HepG2 (cell line): ENCODE results near the gene LRP10. TPM values are rescaled to one million over a fixed set of nuclear protein-coding genes. Genes with fewer than 3 reads are reported as not detected.

Experiments used
- ATAC-seq: fragments of 200-7000 bp; cut with Tn5 transposase; 3 replicates; pipeline ENCODE4 v1.9.1; 2020; ENCODE audit warnings: mild to moderate bottlenecking, moderate library complexity
- BruUV-seq: library from RNA; stranded (reverse); fragments of 400-500 nt; replicated peaks from 2 replicates; lab custom pipeline; 2021; lab: Mats Ljungman, UMichigan
- CTCF ChIA-PET: fragments of 300-600 bp; formaldehyde crosslinking; extraction: SDS; loops from one replicate; lab custom pipeline; 2021; ENCODE audit warnings: low total read pairs, inconsistent platforms, low intra/inter-chr PET ratio; lab: Yijun Ruan, JAX
- POLR2A ChIA-PET: fragments of 350-600 bp; sonication (Branson Sonifier 250); formaldehyde crosslinking; loops from one replicate; lab custom pipeline; 2020; ENCODE audit warnings: antibody characterized with exemption, inconsistent platforms; lab: Yijun Ruan, JAX
- DNase-seq: peaks from one replicate; pipeline ENCODE4 v3.0.0-alpha.2; 2015; ENCODE audit warnings: low spot score
- FAIRE-seq: peaks from 3 replicates; lab custom pipeline; 2011; peaks lifted over from hg19 to GRCh38; lab: Jason Lieb, UNC
- H2AFZ ChIP-seq: one replicate; pipeline ENCODE4 v1.6.1; 2011; ENCODE audit warnings: low read length, inconsistent platforms
- H3K27ac ChIP-seq: fragments of 300-600 bp; 3 replicates; pipeline ENCODE4 v1.8.0; 2011; ENCODE audit warnings: mixed run types, mild to moderate bottlenecking, mixed read lengths, low read length, inconsistent platforms; ENCODE audit not compliant: insufficient read depth; ENCODE audit errors: extremely low read length
- H3K27me3 ChIP-seq, 2 experiments: fragments of 200-600 bp in 1 of 2; 2 replicates in 1 of 2; 3 replicates in 1 of 2; pipeline versions ENCODE4 v1.6.0 to v1.8.0; 2011; ENCODE audit warnings: low read length in 2 of 2, mild to moderate bottlenecking in 2 of 2, moderate library complexity in 2 of 2, inconsistent platforms in 1 of 2; ENCODE audit not compliant: insufficient read depth in 2 of 2, control insufficient read depth in 1 of 2
- H3K36me3 ChIP-seq, 2 experiments: fragments of 200-600 bp in 1 of 2; replicated peaks in 1 of 2; 2 replicates in 1 of 2; 3 replicates in 1 of 2; pipeline versions ENCODE4 v1.5.1 to v1.8.0; 2011; ENCODE audit warnings: low read length in 2 of 2, inconsistent platforms in 1 of 2; ENCODE audit not compliant: insufficient read depth in 2 of 2, control insufficient read depth in 1 of 2
- H3K4me1 ChIP-seq: 2 replicates; pipeline ENCODE4 v1.5.1; 2012; ENCODE audit warnings: low read length, inconsistent platforms; ENCODE audit not compliant: insufficient read depth
- H3K4me2 ChIP-seq: 2 replicates; pipeline ENCODE4 v1.6.0; 2011; ENCODE audit warnings: low read depth, low read length, inconsistent platforms
- H3K4me3 ChIP-seq, 3 experiments: fragments of 200-600 bp in 1 of 3; sonication (generic), shearing (Covaris generic) in 1 of 3; replicated peaks in 1 of 3; 2 replicates each; pipeline ENCODE4 v1.5.1; 2011 to 2016; ENCODE audit warnings: low read length in 3 of 3, inconsistent platforms in 2 of 3, low read depth in 2 of 3, mild to moderate bottlenecking in 2 of 3, control low read depth in 1 of 3, mixed read lengths in 1 of 3; ENCODE audit not compliant: insufficient read depth in 1 of 3
- H3K79me2 ChIP-seq: one replicate; pipeline ENCODE4 v1.6.1; 2011; ENCODE audit warnings: low read length, inconsistent platforms; ENCODE audit not compliant: insufficient read depth
- H3K9ac ChIP-seq: 2 replicates; pipeline ENCODE4 v1.6.0; 2011; ENCODE audit warnings: mild to moderate bottlenecking, low read depth, low read length, inconsistent platforms; ENCODE audit not compliant: insufficient read depth
- H3K9me3 ChIP-seq: 2 replicates; pipeline ENCODE4 v1.5.1; 2012; ENCODE audit warnings: mild to moderate bottlenecking, low read length
- H4K20me1 ChIP-seq: 2 replicates; pipeline ENCODE4 v1.6.0; 2011; ENCODE audit warnings: inconsistent platforms, mild to moderate bottlenecking, low read length, moderate library complexity; ENCODE audit not compliant: insufficient read depth
- EZH2 ChIP-seq: conservative IDR thresholded peaks from 2 replicates; pipeline ENCODE4 v1.6.1; 2012; ENCODE audit warnings: mild to moderate bottlenecking, low read depth, low read length, moderate library complexity
- HNRNPL ChIP-seq: fragments of 200-400 bp; formaldehyde crosslinking; IDR thresholded peaks from 2 replicates; pipeline ENCODE4 v1.6.1; 2017; ENCODE audit warnings: mild to moderate bottlenecking, low read depth, low read length
- SAFB2 ChIP-seq: sonication (generic); formaldehyde crosslinking; IDR thresholded peaks from 2 replicates; pipeline ENCODE4 v1.5.1; 2020; ENCODE audit warnings: missing genetic modification reagents, low read depth, mild to moderate bottlenecking, borderline replicate concordance
- ZNF552 ChIP-seq: sonication (generic); formaldehyde crosslinking; IDR thresholded peaks from 2 replicates; pipeline ENCODE4 v1.9.0; 2022; ENCODE audit warnings: missing genetic modification reagents, mild to moderate bottlenecking, borderline replicate concordance
- ZNF776 ChIP-seq: sonication (generic); formaldehyde crosslinking; IDR thresholded peaks from 2 replicates; pipeline ENCODE4 v1.4.0; 2020; ENCODE audit warnings: mild to moderate bottlenecking, missing genetic modification reagents
- ZNF777 ChIP-seq: sonication (generic); formaldehyde crosslinking; IDR thresholded peaks from 2 replicates; pipeline ENCODE4 v1.4.0; 2020; ENCODE audit warnings: missing genetic modification reagents
- WGBS: methylation state at CpG from one replicate; pipeline ENCODE4 v1.1.6; 2017; ENCODE audit warnings: low lambda C conversion rate; 5-methylcytosine and 5-hydroxymethylcytosine counted together
- in situ Hi-C: cut with HindIII; loops from 2 replicates; pipeline ENCODE4 v1.10.0; 2017; ENCODE audit warnings: low pct_unique_long_range_greater_than_20kb; ENCODE audit not compliant: extremely low pct_ligation_motif_present
- intact Hi-C: fragments of 100-400 bp; cut with micrococcal nuclease; formaldehyde crosslinking; loops from one replicate; pipeline ENCODE4 v1.10.0; 2022; ENCODE audit not compliant: unreplicated experiment
- polyA plus RNA-seq, 8 experiments: library from polyadenylated mRNA; depleted of rRNA in 3 of 8; stranded (reverse) in 7 of 8; unstranded in 1 of 8; fragments of >200 nt; fragmentation: Illumina TruSeq in 4 of 8; extraction: Trizol in 4 of 8; gene quantifications; 2 replicates each; pipeline versions ENCODE4 v1.2.1 to v1.2.3, GENCODE V29; 2011 to 2016; ENCODE audit warnings: low read depth in 4 of 8, missing spikeins in 1 of 8, mixed read lengths in 1 of 8; ENCODE audit not compliant: insufficient read depth in 1 of 8
- total RNA-seq, 5 experiments: library from RNA; depleted of rRNA; stranded (reverse); fragments of >200 nt; fragmentation: Illumina TruSeq; extraction: Trizol; gene quantifications; 2 replicates each; pipeline ENCODE4 v1.2.3, GENCODE V29; 2016; ENCODE audit warnings: low read depth in 1 of 5
- TF ChIP-seq, protein P1 (sequence below): sonication (generic); formaldehyde crosslinking; IDR thresholded peaks from 2 replicates; pipeline ENCODE4 v1.5.1; 2020; ENCODE audit warnings: mild to moderate bottlenecking, missing genetic modification reagents, moderate library complexity
- TF ChIP-seq, protein P2 (sequence below): sonication (generic); formaldehyde crosslinking; IDR thresholded peaks from one replicate; pipeline ENCODE4 v1.5.1; 2020; ENCODE audit warnings: mild to moderate bottlenecking, missing genetic modification reagents; ENCODE audit errors: not compliant biosample characterization

LRP10 gene
- total and polyA plus RNA-seq, 2 of the 13 experiments (the other 11 are each of a cell fraction or from before 2014, with no cell fraction given) = 16.9 to 45.2 TPM

DNA sequence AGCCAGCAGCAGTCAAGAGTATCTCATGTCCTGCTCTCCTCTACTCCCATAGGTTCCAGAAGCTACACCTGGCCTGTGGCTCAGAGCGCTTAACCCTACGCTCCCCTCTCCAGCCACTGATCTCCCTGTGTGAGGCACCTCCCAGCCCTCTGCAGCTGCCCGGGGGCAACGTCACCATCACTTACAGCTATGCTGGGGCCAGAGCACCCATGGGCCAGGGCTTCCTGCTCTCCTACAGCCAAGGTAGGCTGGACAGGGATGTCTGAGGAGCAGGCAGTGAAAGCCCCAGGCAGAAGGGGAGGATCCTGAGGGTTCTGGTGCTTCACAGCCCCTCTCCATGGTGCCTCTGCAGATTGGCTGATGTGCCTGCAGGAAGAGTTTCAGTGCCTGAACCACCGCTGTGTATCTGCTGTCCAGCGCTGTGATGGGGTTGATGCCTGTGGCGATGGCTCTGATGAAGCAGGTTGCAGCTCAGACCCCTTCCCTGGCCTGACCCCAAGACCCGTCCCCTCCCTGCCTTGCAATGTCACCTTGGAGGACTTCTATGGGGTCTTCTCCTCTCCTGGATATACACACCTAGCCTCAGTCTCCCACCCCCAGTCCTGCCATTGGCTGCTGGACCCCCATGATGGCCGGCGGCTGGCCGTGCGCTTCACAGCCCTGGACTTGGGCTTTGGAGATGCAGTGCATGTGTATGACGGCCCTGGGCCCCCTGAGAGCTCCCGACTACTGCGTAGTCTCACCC is 3.6 kb downstream of the LRP10 start (continued):
- TF ChIP-seq, protein P1, sequence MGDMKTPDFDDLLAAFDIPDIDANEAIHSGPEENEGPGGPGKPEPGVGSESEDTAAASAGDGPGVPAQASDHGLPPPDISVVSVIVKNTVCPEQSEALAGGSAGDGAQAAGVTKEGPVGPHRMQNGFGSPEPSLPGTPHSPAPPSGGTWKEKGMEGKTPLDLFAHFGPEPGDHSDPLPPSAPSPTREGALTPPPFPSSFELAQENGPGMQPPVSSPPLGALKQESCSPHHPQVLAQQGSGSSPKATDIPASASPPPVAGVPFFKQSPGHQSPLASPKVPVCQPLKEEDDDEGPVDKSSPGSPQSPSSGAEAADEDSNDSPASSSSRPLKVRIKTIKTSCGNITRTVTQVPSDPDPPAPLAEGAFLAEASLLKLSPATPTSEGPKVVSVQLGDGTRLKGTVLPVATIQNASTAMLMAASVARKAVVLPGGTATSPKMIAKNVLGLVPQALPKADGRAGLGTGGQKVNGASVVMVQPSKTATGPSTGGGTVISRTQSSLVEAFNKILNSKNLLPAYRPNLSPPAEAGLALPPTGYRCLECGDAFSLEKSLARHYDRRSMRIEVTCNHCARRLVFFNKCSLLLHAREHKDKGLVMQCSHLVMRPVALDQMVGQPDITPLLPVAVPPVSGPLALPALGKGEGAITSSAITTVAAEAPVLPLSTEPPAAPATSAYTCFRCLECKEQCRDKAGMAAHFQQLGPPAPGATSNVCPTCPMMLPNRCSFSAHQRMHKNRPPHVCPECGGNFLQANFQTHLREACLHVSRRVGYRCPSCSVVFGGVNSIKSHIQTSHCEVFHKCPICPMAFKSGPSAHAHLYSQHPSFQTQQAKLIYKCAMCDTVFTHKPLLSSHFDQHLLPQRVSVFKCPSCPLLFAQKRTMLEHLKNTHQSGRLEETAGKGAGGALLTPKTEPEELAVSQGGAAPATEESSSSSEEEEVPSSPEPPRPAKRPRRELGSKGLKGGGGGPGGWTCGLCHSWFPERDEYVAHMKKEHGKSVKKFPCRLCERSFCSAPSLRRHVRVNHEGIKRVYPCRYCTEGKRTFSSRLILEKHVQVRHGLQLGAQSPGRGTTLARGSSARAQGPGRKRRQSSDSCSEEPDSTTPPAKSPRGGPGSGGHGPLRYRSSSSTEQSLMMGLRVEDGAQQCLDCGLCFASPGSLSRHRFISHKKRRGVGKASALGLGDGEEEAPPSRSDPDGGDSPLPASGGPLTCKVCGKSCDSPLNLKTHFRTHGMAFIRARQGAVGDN (CRISPR knock-in tag) = peak; percentile 29
- TF ChIP-seq SAFB2 (CRISPR knock-in tag) = 0 out of 2 replicates have a peak, but pooled peaks have one; percentile 20
- no peak for TF ChIP-seq EZH2
- TF ChIP-seq ZNF777 (CRISPR knock-in tag) = no peak
- TF ChIP-seq, all 625 proteins: peak for 6

DNA sequence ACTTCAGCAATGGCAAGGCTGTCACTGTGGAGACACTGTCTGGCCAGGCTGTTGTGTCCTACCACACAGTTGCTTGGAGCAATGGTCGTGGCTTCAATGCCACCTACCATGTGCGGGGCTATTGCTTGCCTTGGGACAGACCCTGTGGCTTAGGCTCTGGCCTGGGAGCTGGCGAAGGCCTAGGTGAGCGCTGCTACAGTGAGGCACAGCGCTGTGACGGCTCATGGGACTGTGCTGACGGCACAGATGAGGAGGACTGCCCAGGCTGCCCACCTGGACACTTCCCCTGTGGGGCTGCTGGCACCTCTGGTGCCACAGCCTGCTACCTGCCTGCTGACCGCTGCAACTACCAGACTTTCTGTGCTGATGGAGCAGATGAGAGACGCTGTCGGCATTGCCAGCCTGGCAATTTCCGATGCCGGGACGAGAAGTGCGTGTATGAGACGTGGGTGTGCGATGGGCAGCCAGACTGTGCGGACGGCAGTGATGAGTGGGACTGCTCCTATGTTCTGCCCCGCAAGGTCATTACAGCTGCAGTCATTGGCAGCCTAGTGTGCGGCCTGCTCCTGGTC is 4.3 kb downstream of the LRP10 start:
- Histone ChIP-seq H3K9ac (no peak overlapping the region), H3K27ac (no peak overlapping the region), H2AFZ (no peak overlapping the region), H3K9me3 (no peaks in the 10 kb centered on the region), H3K4me3 (no peak overlapping the region), H3K4me2 (no peak overlapping the region), H3K79me2 (no peaks in the 10 kb centered on the region), H3K36me3 (peaks cover 14% of the 10 kb centered on the region in 2 experiments; a peak in 4 of 5 replicates), H3K4me1 (peaks cover 27% of the 10 kb centered on the region), H3K27me3 (no peaks in the 10 kb centered on the region; a peak in 1 of 5 replicates), H4K20me1 (no peaks in the 10 kb centered on the region; the same call in 1 of the 2 replicates)
- 96% methylated on average over 20 of the region's 20 CpGs for WGBS
- intact Hi-C loops (no loop called here), in situ Hi-C loops (no loop called here)
- FAIRE-seq (no peak), ATAC-seq (no peak), DNase-seq (no peak)
- CTCF ChIA-PET = no interaction called here
- POLR2A ChIA-PET = no interaction called here
- no TSS peak for BruUV-seq
- 0 out of 2 replicates have a peak, but pooled peaks have one; percentile 2 for TF ChIP-seq HNRNPL
- TF ChIP-seq, protein P2, sequence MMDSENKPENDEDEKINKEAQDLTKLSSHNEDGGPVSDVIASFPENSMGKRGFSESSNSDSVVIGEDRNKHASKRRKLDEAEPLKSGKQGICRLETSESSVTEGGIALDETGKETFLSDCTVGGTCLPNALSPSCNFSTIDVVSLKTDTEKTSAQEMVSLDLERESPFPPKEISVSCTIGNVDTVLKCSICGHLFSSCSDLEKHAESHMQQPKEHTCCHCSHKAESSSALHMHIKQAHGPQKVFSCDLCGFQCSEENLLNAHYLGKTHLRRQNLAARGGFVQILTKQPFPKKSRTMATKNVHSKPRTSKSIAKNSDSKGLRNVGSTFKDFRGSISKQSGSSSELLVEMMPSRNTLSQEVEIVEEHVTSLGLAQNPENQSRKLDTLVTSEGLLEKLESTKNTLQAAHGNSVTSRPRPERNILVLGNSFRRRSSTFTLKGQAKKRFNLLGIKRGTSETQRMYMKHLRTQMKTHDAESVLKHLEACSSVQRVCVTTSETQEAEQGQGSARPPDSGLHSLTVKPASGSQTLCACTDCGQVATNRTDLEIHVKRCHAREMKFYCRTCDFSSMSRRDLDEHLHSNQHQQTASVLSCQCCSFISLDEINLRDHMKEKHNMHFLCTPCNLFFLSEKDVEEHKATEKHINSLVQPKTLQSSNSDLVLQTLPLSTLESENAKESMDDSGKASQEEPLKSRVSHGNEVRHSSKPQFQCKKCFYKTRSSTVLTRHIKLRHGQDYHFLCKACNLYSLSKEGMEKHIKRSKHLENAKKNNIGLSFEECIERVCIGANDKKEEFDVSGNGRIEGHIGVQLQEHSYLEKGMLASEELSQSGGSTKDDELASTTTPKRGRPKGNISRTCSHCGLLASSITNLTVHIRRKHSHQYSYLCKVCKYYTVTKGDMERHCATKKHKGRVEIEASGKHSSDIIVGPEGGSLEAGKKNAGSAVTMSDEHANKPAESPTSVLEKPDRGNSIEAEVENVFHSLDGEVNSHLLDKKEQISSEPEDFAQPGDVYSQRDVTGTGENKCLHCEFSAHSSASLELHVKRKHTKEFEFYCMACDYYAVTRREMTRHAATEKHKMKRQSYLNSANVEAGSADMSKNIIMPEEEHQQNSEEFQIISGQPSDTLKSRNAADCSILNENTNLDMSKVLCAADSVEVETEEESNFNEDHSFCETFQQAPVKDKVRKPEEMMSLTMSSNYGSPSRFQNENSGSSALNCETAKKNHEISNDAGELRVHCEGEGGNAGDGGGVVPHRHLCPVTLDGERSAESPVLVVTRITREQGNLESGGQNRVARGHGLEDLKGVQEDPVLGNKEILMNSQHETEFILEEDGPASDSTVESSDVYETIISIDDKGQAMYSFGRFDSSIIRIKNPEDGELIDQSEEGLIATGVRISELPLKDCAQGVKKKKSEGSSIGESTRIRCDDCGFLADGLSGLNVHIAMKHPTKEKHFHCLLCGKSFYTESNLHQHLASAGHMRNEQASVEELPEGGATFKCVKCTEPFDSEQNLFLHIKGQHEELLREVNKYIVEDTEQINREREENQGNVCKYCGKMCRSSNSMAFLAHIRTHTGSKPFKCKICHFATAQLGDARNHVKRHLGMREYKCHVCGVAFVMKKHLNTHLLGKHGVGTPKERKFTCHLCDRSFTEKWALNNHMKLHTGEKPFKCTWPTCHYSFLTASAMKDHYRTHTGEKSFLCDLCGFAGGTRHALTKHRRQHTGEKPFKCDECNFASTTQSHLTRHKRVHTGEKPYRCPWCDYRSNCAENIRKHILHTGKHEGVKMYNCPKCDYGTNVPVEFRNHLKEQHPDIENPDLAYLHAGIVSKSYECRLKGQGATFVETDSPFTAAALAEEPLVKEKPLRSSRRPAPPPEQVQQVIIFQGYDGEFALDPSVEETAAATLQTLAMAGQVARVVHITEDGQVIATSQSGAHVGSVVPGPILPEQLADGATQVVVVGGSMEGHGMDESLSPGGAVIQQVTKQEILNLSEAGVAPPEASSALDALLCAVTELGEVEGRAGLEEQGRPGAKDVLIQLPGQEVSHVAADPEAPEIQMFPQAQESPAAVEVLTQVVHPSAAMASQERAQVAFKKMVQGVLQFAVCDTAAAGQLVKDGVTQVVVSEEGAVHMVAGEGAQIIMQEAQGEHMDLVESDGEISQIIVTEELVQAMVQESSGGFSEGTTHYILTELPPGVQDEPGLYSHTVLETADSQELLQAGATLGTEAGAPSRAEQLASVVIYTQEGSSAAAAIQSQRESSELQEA (CRISPR knock-in tag) = no peak
- TF ChIP-seq ZNF776 (CRISPR knock-in tag) = peak; percentile 30; the same call in 1 of the 2 replicates
- TF ChIP-seq ZNF552 (CRISPR knock-in tag) = no peak
